GM18502 (cell line): ENCODE results near the gene OPRPN.

Source experiments
- ATAC-seq: cut with Tn5 transposase; IDR thresholded peaks from one replicate; pipeline ENCODE4 v1.9.1; 2021; ENCODE audit warnings: mild to moderate bottlenecking; ENCODE audit not compliant: unreplicated experiment, poor library complexity

OPRPN gene, protein sequence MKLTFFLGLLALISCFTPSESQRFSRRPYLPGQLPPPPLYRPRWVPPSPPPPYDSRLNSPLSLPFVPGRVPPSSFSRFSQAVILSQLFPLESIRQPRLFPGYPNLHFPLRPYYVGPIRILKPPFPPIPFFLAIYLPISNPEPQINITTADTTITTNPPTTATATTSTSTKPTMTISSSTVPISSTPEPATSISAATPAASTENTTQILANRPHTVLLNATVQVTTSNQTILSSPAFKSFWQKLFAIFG

DNA sequence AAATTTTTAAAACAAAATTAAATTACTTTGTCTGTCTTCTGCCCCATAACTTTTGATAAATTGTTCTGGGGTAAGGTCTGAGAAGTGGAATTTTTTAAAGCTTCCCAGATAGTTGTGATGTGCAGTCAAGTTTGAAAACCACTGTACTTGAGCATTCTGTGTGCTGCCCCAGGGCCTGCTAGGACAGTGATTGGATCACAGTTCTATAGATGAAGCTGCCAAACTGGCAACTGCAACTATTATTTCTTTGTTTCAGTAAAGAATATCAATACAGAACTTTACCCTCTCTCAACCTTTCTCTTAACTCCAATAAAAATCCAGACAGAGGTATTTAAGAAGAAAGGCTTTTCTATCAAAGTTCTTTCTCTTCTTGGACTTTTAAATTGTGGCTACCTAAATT, at the start of gene OPRPN:
Gene OPRPN (plus strand): TSS at position 361 of the 400 bp plus-strand sequence. CDS start 1,346 bp downstream, outside the sequence.
- no peak for ATAC-seq

DNA sequence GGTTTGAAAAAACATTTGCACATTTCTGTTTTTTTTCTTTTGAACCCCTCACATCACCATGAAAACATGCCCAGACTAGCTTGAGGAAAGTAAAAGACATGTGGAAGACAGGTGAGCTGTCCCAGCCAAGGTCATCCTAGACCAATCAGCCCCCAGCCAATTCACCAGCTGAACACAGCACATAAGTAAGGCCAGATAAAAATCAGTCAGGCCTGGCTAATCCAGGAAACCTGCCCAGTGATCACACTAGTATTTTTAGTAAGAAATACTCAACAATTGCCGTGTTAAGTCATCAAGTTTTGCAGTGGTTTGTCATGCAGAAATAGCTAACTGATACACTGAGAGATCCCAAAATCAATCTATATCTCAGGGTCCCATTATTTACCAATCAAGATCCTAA, 41.6 kb upstream of the OPRPN start:
- no peak for ATAC-seq

DNA sequence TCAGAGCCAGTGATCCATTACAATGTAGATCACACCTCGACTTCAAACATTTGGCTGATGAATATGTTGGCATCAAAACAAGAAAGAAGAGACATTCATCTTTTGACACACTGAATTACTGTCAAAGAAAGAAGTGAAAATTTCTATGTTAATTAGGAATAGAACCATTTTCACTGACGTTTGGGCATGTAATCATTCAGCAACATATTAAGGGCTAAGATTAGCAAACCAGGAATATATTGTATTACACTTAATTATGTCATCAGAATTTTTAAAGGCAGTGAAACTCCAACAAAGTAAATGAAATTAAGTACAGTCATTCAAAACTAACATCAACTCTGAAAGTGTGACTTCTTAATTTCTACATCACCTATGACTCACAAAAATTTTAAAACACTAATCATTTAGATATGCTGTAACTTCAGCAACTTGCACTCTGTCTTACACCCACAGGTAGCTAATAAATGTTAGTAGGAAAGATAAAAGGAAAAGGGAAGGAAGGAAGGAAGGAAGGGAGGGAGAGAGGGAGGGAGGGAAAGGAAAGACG, 38.6 kb upstream of the OPRPN start:
- ATAC-seq: no peak

DNA sequence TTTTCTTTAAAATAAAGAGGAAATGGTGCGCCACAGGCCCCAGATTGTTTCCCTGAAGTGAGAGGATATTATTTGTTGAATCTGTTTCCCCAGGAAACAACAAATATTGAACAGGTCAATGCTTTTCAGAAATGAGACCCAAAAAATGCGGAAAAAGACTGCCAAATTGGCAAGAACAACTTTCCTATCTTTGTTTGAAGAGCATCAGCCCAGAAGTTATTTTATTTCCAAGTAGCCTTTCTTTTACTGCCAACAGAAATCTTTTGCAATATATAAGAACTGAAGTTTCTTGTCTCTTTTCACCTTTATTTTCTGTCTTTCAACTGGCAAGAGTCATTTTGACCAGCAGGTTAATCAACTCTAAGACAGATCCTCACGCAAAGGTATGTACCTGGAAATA, 37.3 kb upstream of the OPRPN start, which contains the start of gene SMR3A:
Gene SMR3A (plus strand): TSS at position 301 of the 400 bp plus-strand sequence. CDS start 1,356 bp downstream, outside the sequence.
- ATAC-seq: no peak

DNA sequence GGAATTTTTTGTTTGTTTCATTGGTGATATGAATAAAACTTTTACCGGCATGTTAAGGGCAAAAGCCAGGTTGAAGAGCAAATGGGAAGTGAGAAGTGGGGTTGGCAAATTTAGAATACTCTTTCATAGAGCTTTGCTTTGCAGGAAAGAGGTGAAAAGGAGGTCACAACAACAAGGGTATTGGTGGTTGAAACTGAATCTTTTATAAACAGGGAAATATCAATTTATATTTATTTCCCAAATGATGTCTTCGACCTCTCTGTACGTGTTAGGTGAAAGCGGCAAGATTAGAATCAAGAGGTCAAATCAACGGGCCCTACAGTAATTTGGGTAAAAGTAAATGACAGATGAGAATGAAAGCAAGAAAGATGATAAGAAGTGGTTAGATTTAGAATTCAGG, 33.7 kb upstream of the OPRPN start:
- ATAC-seq: no peak

DNA sequence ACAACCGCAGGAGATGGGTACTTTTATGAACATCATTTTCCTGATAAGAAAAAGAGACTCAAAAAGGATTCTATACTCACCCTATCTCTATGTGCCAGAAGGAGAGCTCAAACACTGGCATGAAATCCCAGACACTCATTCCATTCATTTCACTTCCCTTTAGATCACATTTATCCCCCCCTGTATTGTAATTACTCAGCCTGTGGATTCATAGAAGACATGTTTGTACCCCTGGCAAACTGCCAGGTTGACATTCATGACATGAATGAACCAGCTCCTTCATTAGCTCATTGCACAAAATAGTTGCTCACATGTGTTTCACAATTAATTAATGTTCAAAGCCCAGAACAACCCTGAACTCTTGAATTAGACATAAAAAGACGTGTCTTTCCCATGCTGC, 32.3 kb upstream of the OPRPN start:
- ATAC-seq: no peak

DNA sequence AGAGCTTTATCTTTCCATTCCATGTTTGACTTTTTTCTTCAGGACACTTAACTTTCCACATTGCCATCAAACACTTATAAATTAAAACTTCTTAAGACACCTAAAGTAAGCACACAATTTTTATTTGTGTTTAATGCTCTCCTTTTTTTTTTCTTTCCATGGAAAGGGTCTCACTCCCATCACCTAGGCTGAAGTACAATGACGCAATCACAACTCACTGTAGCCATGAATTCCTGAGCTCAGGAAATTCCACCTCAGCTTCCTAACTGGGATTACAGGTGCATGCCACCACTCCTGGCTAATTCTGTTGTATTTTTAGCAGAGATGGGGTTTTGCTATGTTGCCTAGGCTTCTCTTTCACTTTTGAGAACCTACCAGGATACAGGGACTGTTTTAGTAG, 29.9 kb upstream of the OPRPN start:
- no peak for ATAC-seq

DNA sequence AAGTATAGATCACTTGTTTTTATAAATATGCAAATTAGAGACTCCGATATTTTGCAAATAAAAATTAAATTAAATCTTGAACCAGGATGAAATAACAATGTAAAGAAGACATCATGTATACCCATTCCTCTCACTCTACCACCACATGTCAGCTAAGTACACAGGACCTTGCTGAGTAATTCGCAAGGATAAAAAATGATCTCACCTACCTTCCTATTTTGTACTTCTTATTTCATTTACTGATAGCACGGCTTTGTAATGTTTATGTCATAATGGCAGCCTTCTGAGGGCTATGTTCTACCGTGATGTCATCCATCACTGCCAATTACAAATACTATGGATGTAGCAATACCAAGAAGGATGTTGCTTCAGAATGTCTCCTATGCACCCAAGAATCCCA, 25.8 kb upstream of the OPRPN start:
- ATAC-seq: no peak

DNA sequence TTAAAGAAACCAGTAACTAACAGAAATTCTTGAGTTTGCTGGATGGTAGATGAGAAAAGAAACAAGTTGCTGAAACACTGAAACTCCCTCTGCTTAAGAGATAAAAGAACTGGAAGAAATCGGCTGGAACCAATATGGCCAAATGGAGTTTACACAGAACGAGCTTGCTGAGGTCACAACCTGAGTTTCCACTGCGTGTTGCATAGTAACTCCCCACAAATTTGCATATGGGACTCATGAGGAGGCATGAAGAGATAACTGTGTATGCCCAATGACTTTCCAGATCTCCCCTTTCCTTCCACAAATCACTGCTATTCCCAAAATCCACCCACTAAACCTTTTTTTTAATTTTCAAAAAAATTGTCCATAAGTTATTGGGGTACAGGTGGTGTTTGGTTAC, 25.0 kb upstream of the OPRPN start:
- ATAC-seq: no peak

DNA sequence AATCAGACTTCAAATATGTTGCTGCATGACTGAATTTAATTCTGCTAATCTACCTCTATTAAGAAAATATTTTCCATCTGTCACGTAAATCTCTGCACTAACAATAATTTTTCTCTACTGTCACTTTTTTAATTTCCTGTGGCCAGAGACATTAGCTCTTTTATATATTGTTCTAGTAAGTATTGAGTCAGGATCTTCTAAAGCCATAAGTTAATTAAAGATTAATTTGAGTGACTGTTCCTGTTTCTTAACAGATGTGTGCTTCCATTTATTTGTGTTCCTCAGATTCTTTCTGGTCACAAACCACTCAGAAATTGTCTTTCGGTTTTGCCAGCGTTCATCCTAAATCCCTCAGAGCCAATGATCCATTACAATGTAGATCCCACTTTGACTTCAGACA, 17.2 kb upstream of the OPRPN start:
- ATAC-seq: no peak

DNA sequence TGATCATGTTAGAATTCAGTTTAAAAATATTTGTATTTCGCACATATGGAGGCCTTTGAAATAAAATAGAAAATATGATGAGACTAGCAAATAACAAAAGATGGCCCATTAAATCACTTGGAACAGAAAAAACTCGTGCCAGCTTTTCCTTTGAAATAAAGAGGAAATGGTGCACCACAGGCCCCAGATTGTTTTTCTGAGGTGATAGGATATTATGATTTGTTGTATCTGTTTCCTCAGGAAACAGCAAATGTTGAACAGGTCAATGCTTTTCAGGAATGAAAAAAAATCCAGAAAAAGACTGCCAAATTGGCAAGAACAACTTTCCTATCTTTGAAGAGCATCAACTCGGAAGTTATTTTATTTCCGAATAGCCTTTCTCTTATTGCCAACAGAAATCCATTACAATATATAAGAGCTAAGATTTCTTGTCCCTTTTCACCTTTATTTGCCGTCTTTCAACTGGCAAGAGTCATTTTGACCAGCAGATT, 15.0 kb upstream of the OPRPN start, which contains the start of gene SMR3B:
Gene SMR3B (plus strand): TSS at position 441 of the 491 bp plus-strand sequence. CDS start 1,380 bp downstream, outside the sequence.
- no peak for ATAC-seq

DNA sequence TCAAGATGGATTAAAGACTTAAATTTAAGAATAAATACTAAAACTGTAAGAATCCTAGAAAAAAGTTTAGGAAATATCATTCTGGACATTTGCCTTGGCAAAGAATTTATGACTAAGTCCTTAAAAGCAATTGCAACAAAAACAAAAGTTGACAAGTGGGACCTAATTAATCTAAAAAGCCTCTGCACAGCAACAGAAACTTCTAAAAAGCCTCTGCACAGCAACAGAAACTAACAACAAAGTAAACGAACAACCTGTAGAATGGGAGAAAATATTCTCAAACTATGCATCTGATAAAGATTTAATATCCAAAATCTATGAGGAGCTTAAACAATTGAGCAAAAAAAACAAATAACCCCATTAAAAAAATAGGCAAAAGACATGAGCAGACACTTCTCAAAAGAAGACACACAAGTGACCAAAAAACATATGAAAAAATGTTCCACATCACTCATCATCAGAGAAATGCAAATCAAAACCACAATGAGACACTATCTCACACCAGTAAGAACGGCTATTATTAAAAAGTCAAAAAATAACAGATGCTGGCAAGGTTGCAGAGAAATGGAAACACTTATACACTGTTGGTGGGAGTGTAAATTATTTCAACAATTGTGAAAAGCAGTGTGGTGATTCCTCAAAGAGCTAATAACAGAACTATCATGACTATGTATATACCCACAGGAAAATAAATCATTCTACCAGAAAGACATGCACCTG, 5.5 kb upstream of the OPRPN start:
- ATAC-seq: peak; percentile 66

DNA sequence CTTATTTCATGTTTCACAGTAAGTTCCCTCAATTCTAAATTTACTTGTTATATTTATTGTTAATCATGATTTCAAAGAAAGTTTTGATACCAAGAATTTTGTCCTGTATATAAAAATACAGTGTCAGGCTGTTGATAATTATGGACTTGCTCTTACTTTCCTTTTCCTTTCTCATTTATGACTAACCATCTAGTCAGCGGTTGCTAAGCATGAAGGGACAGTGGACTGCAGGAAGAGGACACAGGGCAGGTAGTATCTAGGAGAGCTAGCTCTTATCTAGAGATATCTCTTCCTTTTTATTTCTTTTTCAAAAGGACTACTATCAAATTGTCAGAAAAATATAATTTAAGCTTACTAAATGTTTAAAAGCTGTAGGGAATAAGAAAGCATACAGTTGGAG, 1.6 kb downstream of the OPRPN start:
- peak; percentile 53 for ATAC-seq

DNA sequence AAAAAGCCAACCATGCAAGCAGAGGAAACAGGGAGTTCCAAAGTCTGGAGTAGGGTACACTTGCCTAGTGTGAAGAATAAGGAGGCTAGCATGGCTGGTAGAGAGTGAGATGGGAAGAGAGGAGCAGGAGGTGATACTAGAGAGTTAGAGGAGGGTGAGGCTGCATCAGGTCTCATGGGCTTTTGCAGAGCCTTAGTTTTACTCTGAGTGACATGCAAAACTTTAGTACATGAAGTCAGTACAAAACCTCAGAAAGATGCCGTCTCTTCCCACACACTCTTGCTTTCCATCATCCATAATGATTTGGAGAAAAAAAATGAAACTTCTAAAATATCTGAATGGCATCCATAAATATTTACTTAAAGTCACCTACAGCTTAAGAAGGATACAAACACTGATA, 5.0 kb downstream of the OPRPN start:
- ATAC-seq: no peak

DNA sequence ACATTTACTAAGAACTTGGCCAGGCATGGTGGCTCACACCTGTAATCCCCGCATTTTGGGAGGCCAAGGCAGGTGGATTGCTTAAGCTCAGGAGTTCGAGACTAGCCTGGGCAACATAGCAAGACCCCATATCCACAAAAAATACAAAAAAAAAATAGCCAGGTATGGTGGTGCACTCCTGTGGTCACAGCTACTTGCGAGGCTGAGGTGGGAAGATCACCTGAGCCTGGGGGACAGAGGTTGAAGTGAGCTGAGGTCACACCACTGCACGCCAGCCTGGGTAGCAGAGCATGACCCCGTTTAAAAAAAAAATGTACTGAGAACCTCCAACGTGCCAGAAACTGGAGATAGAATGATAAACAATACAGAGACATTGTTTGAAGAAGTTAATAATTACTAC, 8.0 kb downstream of the OPRPN start:
- no peak for ATAC-seq

DNA sequence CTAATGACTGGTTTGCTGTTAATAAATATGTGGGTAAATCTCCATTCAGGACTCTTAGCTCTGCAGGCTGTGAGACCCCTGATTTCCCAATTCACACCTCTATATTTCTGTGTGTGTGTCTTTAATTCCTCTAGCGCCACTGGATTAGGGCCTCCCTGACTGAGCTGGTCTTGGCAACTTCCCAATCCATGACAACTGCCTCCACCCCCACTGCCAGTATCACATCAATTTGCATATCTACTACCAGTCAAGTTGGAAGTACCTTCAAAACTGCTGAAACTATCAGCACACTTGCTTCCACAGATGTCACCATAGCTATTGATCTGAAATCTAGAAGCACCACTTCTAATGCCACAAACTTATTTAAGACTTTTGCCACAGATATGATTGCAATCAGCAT, 27.6 kb downstream of the OPRPN start:
- ATAC-seq: no peak

DNA sequence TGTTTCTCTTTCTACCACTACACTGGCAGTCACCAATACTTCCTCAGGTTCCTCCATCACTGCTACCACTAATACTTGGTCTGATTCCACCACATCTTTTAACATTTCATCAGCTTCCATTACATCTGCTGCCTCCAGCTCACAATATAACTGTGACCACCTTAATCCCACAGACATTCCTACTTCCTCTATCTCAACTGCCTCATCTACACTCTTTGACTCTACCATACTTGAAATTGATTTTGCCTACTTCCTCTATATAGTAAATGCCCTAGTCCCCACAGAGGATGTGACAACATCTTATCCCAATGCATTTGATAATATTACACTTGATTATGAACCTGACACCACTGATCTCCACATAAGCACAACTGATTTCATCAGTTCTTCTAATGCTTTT, 29.0 kb downstream of the OPRPN start:
- ATAC-seq: no peak

DNA sequence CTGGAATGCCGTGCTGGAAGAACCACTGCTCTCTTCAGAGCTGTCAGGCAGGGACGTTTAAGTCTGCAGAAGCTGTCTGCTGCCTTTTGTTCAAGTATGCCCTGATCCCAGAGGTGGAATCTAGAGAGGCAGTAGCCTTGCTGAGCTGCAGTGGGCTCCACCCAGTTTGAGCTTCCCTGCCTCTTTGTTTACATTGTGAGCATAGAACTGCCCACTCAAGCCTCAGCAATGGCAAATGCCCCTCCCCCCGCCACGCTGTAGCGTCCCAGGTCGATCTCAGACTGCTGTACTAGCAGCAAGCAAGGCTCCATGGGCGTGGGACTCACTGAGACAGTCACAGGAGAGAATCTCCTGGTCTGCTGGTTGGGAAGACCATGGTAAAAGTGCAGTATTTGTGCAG, 39.5 kb downstream of the OPRPN start:
- ATAC-seq: no peak

DNA sequence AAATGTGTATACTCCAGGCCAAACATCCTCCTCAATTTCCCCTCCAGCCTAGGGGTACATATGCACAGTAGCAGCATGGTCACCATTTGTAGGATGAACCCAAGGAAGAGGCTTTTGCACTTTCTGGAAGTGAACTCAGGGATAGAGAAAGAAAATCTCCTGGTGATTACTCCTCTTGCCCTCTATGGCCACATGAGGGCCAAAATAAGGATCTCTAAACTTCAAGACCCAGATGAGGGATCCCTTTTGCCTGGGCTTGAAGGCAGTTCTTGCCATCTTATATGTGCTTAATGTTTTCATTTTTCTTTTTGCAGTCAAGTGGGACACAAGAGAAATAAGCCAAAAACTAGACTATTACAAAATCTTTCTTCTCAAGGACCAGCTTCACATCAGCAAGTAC, 44.7 kb downstream of the OPRPN start:
- ATAC-seq: no peak

DNA sequence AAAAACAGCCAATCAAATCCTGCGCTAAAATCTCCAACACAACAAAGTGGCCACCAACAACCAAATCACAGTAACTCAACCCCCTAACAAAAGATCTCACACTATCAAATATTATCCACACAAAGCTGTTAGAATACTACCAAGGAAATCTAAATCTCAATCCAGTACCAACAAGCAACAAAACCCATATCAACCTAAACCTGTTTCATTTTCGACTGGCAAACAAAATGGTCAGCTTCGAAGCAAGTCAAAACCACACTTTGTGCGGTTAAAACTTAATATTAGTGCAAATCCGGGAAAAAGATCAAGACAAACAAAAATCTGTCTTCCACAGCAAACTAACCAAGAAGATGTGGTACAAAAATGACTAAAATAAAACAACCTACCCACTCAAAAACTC, 45.6 kb downstream of the OPRPN start:
- ATAC-seq: no peak

DNA sequence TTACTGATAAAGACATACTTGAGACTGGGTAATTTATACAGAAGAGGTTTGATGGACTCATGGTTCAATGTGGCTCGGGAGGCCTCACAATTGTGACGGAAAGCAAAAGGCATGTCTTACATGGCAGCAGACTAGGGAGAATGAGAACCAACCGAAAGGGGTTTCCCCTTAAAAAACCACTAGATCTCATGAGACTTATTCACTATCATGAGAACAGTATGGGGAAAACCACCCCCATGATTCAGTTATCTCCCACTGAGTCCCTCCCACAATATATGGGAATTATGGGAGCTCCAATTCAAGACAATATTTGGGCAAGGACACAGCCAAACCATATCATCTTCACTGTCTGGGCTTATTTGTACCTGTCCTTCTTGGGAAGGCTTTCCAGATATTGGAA, 51.5 kb downstream of the OPRPN start:
- ATAC-seq: peak; percentile 67
